SK-N-SH treated with all-trans-retinoic acid at 6 μM for 48 hours (cell line): ENCODE data around the gene VIM.
"Not testable (repeated sequence)": the region's sequence is repeated elsewhere in the genome, so short reads cannot be mapped to it uniquely, and the experiment has no call there.

Experiments
- ATAC-seq: fragments of 200-7000 bp; cut with Tn5 transposase; 3 replicates; pipeline ENCODE4 v1.9.1; 2020; ENCODE audit warnings: mild to moderate bottlenecking, moderate library complexity
- ARNTL ChIP-seq: fragments of 450-650 bp; formaldehyde crosslinking; IDR thresholded peaks from 2 replicates; pipeline ENCODE4 v1.5.0; 2020; ENCODE audit warnings: low read depth, mild to moderate bottlenecking, moderate library complexity, borderline replicate concordance
- BACH2 ChIP-seq: fragments of 250-450 bp; sonication (Bioruptor Pico); IDR thresholded peaks from 2 replicates; pipeline ENCODE4 v1.9.0; 2021; ENCODE audit warnings: mild to moderate bottlenecking, borderline replicate concordance
- CSDC2 ChIP-seq: fragments of 250-450 bp; sonication (Bioruptor Pico); IDR thresholded peaks from 2 replicates; pipeline ENCODE4 v1.5.0; 2020; ENCODE audit warnings: mild to moderate bottlenecking, moderate library complexity
- ESRRG ChIP-seq: fragments of 250-450 bp; sonication (Bioruptor Pico); IDR thresholded peaks from 2 replicates; pipeline ENCODE4 v1.6.1; 2021; ENCODE audit warnings: mild to moderate bottlenecking
- GLIS3 ChIP-seq: fragments of 250-450 bp; sonication (Bioruptor Pico); IDR thresholded peaks from 2 replicates; pipeline ENCODE4 v1.5.0; 2020; ENCODE audit warnings: mild to moderate bottlenecking, moderate library complexity
- ISL1 ChIP-seq: fragments of 250-450 bp; sonication (Bioruptor Pico); IDR thresholded peaks from 2 replicates; pipeline ENCODE4 v2.1.2; 2022; ENCODE audit warnings: mild to moderate bottlenecking, moderate library complexity
- OSR1 ChIP-seq: fragments of 250-450 bp; sonication (Bioruptor Pico); IDR thresholded peaks from 2 replicates; pipeline ENCODE4 v1.8.0; 2022; ENCODE audit warnings: moderate library complexity, mild to moderate bottlenecking, inconsistent platforms
- PPARA ChIP-seq: fragments of 250-450 bp; sonication (Bioruptor Pico); IDR thresholded peaks from 2 replicates; pipeline ENCODE4 v1.5.0; 2020; ENCODE audit warnings: mild to moderate bottlenecking, borderline replicate concordance
- RARB ChIP-seq: fragments of 250-450 bp; sonication (Bioruptor Pico); IDR thresholded peaks from 2 replicates; pipeline ENCODE4 v1.8.0; 2021; ENCODE audit warnings: mild to moderate bottlenecking, moderate library complexity
- SNAI2 ChIP-seq: fragments of 250-450 bp; sonication (Bioruptor Pico); IDR thresholded peaks from 2 replicates; pipeline ENCODE4 v1.5.0; 2020; ENCODE audit warnings: mild to moderate bottlenecking, moderate library complexity
- TCF4 ChIP-seq: fragments of 250-450 bp; sonication (Bioruptor Pico); IDR thresholded peaks from 2 replicates; pipeline ENCODE4 v1.8.0; 2021; ENCODE audit warnings: mild to moderate bottlenecking, moderate library complexity, borderline replicate concordance
- TOX ChIP-seq: fragments of 250-450 bp; sonication (Bioruptor Pico); IDR thresholded peaks from 2 replicates; pipeline ENCODE4 v1.8.0; 2021; ENCODE audit warnings: mild to moderate bottlenecking, moderate library complexity, borderline replicate concordance
- ZC3H10 ChIP-seq: fragments of 250-450 bp; sonication (Bioruptor Pico); IDR thresholded peaks from 2 replicates; pipeline ENCODE4 v1.5.1; 2021; ENCODE audit warnings: mild to moderate bottlenecking, moderate library complexity
- ZFP3 ChIP-seq: fragments of 250-450 bp; sonication (Bioruptor Pico); IDR thresholded peaks from 2 replicates; pipeline ENCODE4 v1.5.0; 2020; ENCODE audit warnings: mild to moderate bottlenecking, moderate library complexity
- ZFP30 ChIP-seq: fragments of 450-650 bp; formaldehyde crosslinking; IDR thresholded peaks from 2 replicates; pipeline ENCODE4 v1.5.0; 2022; ENCODE audit warnings: mild to moderate bottlenecking, moderate library complexity
- ZNF565 ChIP-seq: fragments of 450-650 bp; formaldehyde crosslinking; conservative IDR thresholded peaks from 2 replicates; pipeline ENCODE4 v1.5.0; 2020; ENCODE audit warnings: low read depth, mild to moderate bottlenecking, moderate library complexity
- ZNF70 ChIP-seq: fragments of 450-650 bp; formaldehyde crosslinking; IDR thresholded peaks from 2 replicates; pipeline ENCODE4 v1.5.0; 2020; ENCODE audit warnings: mild to moderate bottlenecking, moderate library complexity
- ZNF8 ChIP-seq: fragments of 450-650 bp; formaldehyde crosslinking; IDR thresholded peaks from 2 replicates; pipeline ENCODE4 v1.5.0; 2020; ENCODE audit warnings: mild to moderate bottlenecking, moderate library complexity
- TF ChIP-seq, protein P1 (sequence below): fragments of 250-450 bp; sonication (Bioruptor Pico); IDR thresholded peaks from 2 replicates; pipeline ENCODE4 v1.8.0; 2020; ENCODE audit warnings: mild to moderate bottlenecking, moderate library complexity, borderline replicate concordance
- TF ChIP-seq, protein P2 (sequence below): fragments of 250-450 bp; sonication (Bioruptor Pico); IDR thresholded peaks from 2 replicates; pipeline ENCODE4 v1.5.1; 2021; ENCODE audit warnings: mild to moderate bottlenecking, moderate library complexity
- TF ChIP-seq, protein P3 (sequence below): fragments of 250-450 bp; sonication (Bioruptor Pico); IDR thresholded peaks from 2 replicates; pipeline ENCODE4 v1.5.1; 2020; ENCODE audit warnings: low read depth, mild to moderate bottlenecking, moderate library complexity
- TF ChIP-seq, protein P4 (sequence below): fragments of 250-450 bp; sonication (Bioruptor Pico); IDR thresholded peaks from 2 replicates; pipeline ENCODE4 v1.8.0; 2021; ENCODE audit warnings: low read depth, mild to moderate bottlenecking, moderate library complexity, borderline replicate concordance

Gene VIM

DNA sequence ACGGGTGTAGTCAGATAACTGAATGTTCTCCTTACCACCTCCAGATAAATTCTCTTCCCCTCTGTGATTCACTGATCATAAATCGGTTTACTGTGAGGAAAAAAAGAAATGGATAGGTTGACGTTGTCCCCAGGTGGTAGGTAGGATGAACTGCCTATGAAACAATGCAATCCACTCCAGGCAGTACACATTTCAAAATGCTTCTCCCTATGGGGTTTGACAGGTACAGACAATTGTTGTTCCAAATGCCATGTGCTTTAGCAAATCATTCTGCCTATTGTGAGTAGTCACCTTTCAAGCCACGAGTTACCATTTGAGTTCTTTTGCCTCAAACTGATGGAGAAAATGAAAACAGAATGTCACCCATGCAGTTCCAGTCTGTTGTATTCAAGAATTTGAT is 21.8 kb downstream of the VIM start:
- ATAC-seq = peak; percentile 86
- no peak for TF ChIP-seq RARB (CRISPR knock-in tag)
- TF ChIP-seq BACH2 (CRISPR knock-in tag) = no peak
- TF ChIP-seq GLIS3 (CRISPR knock-in tag) = no peak
- TF ChIP-seq TCF4 (CRISPR knock-in tag) = no peak
- no peak for TF ChIP-seq ZFP3 (CRISPR knock-in tag)
- TF ChIP-seq ZFP30 (CRISPR knock-in tag) = no peak
- TF ChIP-seq, protein P1, sequence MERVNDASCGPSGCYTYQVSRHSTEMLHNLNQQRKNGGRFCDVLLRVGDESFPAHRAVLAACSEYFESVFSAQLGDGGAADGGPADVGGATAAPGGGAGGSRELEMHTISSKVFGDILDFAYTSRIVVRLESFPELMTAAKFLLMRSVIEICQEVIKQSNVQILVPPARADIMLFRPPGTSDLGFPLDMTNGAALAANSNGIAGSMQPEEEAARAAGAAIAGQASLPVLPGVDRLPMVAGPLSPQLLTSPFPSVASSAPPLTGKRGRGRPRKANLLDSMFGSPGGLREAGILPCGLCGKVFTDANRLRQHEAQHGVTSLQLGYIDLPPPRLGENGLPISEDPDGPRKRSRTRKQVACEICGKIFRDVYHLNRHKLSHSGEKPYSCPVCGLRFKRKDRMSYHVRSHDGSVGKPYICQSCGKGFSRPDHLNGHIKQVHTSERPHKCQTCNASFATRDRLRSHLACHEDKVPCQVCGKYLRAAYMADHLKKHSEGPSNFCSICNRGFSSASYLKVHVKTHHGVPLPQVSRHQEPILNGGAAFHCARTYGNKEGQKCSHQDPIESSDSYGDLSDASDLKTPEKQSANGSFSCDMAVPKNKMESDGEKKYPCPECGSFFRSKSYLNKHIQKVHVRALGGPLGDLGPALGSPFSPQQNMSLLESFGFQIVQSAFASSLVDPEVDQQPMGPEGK (CRISPR knock-in tag) = no peak
- no peak for TF ChIP-seq ISL1 (CRISPR knock-in tag)
- no peak for TF ChIP-seq OSR1
- no peak for TF ChIP-seq SNAI2 (CRISPR knock-in tag)
- TF ChIP-seq ZC3H10 = no peak
- no peak for TF ChIP-seq ZNF565
- TF ChIP-seq CSDC2 = no peak
- no peak for TF ChIP-seq ESRRG (CRISPR knock-in tag)
- TF ChIP-seq TOX (CRISPR knock-in tag) = no peak
- no peak for TF ChIP-seq PPARA
- TF ChIP-seq, protein P2, sequence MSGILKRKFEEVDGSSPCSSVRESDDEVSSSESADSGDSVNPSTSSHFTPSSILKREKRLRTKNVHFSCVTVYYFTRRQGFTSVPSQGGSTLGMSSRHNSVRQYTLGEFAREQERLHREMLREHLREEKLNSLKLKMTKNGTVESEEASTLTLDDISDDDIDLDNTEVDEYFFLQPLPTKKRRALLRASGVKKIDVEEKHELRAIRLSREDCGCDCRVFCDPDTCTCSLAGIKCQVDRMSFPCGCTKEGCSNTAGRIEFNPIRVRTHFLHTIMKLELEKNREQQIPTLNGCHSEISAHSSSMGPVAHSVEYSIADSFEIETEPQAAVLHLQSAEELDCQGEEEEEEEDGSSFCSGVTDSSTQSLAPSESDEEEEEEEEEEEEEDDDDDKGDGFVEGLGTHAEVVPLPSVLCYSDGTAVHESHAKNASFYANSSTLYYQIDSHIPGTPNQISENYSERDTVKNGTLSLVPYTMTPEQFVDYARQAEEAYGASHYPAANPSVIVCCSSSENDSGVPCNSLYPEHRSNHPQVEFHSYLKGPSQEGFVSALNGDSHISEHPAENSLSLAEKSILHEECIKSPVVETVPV (CRISPR knock-in tag) = no peak
- no peak for TF ChIP-seq ARNTL
- TF ChIP-seq ZNF70 (CRISPR knock-in tag) = no peak
- TF ChIP-seq, protein P3, sequence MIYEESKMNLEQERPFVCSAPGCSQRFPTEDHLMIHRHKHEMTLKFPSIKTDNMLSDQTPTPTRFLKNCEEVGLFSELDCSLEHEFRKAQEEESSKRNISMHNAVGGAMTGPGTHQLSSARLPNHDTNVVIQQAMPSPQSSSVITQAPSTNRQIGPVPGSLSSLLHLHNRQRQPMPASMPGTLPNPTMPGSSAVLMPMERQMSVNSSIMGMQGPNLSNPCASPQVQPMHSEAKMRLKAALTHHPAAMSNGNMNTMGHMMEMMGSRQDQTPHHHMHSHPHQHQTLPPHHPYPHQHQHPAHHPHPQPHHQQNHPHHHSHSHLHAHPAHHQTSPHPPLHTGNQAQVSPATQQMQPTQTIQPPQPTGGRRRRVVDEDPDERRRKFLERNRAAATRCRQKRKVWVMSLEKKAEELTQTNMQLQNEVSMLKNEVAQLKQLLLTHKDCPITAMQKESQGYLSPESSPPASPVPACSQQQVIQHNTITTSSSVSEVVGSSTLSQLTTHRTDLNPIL (CRISPR knock-in tag) = no peak

DNA sequence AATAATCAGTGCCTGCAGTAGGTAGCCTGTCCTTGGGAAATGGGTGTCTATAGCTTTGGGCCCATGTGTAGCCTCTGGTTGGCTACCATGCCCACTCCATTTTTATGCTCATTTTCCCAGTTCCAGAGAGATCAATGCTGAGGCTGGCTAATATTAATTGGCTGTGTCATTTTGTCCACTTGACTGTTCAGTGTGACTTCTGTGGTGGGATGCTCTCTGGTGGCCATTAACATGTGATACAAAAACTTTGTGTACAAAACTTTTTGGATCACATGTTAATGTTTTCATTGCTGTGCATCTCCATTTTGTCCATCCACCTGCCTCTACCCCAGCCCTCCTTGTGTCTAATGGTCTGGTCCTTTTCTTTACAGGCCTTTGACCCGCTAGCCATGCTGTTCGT is 22.7 kb downstream of the VIM start:
- no peak for ATAC-seq
- TF ChIP-seq, protein P1 (CRISPR knock-in tag) = no peak
- TF ChIP-seq, protein P2 (CRISPR knock-in tag) = no peak
- TF ChIP-seq ZC3H10 (no peak), TOX (CRISPR knock-in tag) (no peak), GLIS3 (CRISPR knock-in tag) (no peak), OSR1 (no peak), ESRRG (CRISPR knock-in tag) (no peak), ZFP3 (CRISPR knock-in tag) (no peak), ZNF8 (CRISPR knock-in tag) (no peak), ZNF565 (no peak), RARB (CRISPR knock-in tag) (no peak), BACH2 (CRISPR knock-in tag) (no peak), ISL1 (CRISPR knock-in tag) (no peak), SNAI2 (CRISPR knock-in tag) (no peak)
- TF ChIP-seq, protein P4, sequence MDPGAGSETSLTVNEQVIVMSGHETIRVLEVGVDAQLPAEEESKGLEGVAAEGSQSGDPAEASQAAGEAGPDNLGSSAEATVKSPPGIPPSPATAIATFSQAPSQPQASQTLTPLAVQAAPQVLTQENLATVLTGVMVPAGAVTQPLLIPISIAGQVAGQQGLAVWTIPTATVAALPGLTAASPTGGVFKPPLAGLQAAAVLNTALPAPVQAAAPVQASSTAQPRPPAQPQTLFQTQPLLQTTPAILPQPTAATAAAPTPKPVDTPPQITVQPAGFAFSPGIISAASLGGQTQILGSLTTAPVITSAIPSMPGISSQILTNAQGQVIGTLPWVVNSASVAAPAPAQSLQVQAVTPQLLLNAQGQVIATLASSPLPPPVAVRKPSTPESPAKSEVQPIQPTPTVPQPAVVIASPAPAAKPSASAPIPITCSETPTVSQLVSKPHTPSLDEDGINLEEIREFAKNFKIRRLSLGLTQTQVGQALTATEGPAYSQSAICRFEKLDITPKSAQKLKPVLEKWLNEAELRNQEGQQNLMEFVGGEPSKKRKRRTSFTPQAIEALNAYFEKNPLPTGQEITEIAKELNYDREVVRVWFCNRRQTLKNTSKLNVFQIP (CRISPR knock-in tag) = no peak
- TF ChIP-seq, protein P3 (CRISPR knock-in tag) = no peak
- TF ChIP-seq, all 23 proteins: peak for 0

DNA sequence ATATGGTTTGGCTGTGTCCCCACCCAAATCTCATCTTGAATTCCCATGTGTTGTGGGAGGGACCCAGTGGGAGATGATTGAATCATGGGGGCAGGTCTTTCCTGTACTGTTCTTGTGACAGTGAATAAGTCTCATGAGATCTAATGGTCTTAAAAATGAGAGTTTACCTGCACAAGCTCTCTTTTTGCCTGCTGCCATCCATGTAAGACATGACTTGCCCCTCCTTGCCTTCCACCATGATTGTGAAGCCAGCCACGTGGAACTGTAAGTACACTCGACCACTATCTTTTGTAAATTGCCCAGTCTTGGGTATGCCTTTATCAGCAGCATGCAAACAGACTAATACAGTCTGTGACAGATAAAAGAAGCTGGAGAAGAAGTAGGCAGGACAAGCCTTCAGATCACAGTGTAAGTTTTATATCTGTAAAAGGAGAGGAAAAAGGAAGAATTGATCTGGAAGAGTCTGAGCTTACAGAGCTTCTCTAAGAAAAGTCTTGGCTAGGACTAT is 26.6 kb downstream of the VIM start:
- ATAC-seq = not testable (repeated sequence)
